GM19240 (cell line): ENCODE results near the gene HOXB3.
A peak's percentile ranks its signal among the peaks of the same experiment; 100 is the strongest.

Source experiments
- DNase-seq: peaks from one replicate; pipeline ENCODE4 v3.0.0; 2011; ENCODE audit warnings: low spot score; ENCODE audit not compliant: insufficient read length

The HOXB3 gene

DNA sequence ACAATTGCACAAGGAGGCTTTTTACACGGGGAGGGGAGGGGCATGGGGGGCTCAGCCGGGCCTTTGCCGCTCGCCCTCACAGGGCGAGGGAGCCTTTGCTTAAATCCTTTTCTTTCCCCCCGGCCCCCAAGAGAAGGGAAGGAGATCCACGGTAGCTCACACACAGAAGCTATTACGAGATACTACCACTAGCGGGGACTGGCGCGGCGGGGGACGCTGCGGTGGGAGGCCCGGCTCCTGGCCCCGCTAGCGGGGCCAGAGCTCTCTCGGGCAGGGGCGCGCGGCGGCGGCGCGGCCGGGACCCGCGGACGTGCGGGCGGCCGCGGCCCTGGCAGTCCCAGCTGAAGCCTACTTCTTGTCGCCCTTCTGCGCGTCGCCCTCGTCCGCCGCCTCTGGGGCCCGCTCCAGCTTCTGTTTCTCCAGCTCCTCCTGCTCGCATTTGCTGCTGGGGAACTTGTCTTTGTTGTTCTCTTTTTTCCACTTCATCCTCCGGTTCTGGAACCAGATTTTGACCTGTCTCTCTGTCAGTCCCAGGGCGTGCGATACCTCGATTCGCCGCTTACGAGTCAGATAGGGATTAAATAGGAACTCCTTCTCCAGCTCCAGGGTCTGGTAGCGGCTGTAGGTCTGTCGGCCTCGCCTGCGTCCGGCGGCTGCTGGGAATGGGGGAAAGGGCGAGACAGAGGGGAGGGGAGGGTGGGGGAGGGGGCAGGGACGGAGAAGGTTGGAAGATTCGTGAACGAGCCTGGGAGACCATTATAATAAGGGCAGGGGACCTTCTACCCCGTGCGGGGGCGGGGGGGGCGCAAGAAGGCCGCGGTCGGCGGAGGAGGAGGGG, 23.0 kb upstream of the HOXB3 start:
- DNase-seq = no peak

DNA sequence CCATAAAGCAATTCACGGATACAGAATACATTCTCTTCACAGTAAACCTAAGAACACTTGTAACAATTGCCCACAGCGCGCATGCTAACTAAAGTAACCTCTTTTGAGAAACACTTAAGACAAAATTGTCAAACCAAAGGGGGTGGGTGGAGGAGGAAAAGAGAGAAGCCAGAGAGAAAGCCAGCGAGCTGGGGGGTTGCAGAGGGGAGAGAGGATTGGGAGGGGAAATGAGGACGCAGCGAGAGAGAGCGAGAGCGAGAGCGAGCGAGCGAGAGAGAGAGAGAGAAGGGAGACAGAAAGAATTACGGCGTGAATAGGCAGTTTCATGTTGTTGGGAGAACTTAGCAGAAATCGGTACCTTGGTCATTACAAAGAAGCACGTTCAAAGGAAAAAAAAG, 22.4 kb upstream of the HOXB3 start:
- DNase-seq = no peak

DNA sequence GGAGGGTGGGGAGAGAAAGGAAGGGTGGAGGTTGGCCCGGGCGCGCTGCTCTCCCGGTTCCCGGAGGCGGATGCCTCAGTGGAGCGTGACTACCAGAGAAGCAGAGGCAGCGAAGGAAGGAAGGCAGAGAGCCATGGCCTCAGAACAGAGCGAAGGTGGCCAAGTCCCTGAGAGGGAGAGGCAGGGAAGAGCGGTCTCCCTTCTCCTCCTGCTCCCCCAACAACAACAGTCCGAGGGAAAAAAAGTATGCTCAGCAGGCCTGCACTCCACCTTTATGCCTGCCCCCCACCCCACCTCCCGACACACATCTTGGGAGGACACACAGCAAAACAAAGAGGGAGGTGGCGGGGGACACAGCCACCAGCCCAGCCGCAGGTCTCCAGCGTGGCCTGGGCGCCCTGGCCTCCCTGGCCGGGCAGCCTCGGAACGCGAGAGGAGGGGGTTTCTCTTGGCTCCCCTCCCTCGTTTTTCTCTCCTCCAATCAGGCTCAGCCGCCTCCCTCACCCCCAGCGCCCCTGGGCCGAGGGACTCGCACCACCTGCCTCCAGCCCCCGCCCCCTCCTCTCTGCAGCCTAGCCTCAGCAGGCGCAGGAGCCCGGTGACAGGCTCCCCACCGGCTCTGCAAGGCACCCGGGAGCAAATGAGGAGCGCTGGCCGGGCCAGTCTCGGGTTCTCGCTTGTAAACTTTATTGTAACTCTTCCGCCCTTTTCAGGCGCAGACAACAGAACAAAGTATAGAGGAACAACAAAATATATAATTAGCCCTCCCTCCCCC, 21.8 kb upstream of the HOXB3 start:
- DNase-seq = no peak

DNA sequence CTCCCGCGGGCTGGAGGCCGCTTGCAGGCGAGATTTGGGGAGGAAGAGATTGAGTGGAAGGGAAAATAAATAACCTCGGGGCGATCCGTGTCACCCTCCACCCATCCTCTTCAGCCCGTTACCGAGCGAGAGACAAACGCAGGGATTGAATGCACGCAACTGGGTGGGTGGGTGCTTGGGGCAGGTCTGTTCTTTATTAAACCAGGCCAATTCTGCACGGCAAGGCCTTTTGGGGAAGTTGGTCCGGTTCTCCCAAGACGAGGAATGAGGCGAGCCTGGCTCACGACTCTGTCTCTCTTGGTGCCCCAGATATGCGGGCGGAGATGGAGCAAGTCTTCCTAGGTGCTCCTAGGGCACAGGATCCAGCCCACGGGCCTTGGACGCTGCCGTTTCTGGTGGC, 21.2 kb upstream of the HOXB3 start:
- DNase-seq = no peak

DNA sequence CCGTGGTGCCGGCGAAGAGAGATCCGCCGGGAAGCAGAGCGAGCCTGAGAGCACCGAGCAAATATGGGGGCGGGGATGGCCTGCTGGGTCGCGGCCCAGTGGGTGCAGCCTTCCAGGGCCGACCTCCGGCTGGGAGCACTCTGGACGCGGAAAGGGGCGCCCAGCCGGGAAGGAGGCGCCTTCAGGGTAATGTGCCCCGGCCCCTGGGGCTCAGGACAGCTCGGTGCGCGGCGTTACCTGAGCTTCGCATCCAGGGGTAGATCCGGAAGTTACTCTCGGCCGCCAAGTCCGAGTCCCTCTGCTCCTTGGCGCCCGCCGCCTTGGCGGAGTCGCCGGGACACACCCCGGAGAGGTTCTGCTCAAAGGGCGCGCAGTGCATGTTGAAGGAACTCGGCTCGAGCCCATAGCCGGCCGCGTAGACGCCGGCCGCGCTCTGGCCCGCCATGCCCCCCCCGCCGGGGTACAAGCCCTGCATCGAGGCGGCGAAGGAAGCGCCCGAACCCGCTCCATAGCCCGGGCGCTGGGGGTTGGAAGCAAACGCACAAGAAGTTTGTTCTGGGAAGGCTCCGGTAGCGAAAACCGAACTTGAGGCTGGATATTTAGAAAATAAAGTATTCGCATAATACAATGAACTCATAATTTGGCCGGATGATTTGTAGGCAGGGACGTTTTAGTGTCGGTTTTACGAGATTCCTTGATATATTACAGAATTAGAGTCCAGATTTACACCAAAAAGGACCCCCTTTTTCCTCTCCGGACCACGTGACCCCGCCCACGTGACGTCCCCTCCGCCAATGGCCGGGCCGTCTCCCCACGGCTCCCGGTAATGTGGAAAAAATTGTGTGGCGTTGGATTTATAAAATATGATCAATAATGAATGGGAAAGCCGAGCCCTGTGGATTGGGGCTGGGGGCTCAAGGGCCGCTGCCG, 20.5 kb upstream of the HOXB3 start, which contains the start of gene HOXB7:
Gene HOXB7, minus strand, starts transcription at position 736 of the 930 bp plus-strand sequence. Its CDS starts 99 bp downstream, at position 637.
- DNase-seq = peak; percentile 75

DNA sequence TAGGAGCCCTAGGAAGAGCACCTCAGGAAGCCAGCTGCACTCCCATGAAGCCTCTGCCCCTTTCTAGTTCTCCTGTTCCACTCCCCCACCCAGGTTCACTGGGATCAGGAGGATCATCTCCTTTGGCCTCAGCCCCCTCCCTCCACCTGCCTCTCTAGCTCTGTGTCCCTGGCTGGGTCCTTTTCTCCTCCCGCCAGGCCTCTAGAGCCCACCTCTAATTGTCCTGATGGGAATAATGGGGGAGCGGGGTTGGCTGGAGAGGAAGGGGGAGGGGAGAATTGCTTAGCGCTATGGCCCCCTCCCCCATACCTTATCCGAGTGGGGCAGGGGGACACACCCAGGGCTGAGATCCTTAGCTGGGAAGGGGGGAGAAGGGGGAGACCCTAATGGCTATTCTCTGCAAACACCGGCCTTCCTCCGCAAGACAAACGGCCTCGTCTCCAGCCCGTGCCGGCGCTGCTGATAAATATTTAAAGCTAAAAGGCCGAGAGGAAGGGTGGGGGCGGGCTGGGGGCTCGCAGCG, 19.8 kb upstream of the HOXB3 start:
- DNase-seq = no peak

DNA sequence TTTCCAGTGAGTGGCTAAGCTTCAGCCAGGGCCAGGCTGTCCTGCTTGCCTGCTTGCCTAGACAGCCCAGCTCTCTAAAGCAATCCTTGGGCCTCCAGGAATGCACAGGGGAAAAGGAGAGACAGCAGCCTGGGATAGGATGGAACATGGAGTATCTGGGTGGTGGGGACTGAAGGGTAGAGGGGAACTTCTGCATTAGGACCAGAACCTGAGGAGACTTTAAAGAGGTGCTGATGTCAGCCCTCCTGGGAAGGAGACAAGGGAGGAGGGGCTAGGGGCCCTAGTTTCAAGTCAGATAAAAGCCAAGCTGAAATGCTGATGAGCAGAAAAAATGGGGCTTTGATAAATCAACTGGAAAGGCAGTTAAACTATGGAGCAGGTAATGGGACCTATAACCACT, 19.0 kb upstream of the HOXB3 start:
- no peak for DNase-seq

DNA sequence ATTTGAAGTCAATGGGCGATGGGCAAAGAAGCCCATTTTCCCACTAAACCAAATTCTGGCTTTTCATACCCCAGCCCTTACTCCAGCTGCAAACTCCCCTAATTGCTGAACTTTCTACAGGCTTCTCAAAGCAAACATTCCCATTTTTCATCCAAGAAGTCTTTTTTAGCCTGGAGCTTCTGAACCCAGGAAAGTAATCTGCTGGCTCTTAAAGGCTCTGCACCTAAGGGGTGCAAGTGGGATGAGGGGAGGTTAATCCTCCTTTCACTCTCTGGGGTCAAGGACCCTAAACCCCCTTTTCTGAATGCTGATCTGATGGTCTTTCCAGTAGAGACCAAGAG, 18.4 kb upstream of the HOXB3 start:
- DNase-seq = no peak

DNA sequence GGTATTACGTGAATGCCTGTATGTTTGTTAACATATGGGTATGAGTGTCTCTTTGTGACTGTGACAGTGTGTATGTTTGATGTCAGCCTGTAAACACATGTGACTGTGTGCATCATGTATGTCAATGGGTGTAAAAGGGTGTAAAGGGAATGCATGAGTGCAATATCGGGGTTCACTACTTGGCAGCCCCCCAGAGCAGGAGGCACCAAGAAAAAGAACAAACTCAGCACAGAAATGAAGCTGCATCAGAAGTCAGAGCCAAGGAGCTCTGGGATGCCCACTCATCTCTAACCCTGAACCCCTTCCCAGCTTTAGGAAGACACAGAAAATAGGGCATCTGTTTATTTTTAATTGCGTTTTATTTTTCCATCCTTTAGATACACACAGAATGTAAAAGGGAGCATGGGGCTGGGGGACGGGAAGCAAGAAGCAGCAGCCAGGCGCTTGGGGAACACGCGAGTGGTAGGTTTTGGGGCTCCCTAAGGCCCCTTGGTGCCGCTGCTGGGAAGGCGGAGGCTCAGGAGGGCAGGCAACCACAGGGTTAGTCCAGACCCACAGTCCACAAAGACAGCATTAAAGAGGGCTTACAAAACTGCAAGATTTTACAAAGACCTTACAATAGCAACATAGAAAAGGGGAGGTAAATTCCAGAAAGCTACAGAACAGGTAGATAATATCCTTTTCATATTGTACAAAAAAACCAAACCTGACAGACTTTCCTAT, 17.0 kb upstream of the HOXB3 start:
- no peak for DNase-seq

DNA sequence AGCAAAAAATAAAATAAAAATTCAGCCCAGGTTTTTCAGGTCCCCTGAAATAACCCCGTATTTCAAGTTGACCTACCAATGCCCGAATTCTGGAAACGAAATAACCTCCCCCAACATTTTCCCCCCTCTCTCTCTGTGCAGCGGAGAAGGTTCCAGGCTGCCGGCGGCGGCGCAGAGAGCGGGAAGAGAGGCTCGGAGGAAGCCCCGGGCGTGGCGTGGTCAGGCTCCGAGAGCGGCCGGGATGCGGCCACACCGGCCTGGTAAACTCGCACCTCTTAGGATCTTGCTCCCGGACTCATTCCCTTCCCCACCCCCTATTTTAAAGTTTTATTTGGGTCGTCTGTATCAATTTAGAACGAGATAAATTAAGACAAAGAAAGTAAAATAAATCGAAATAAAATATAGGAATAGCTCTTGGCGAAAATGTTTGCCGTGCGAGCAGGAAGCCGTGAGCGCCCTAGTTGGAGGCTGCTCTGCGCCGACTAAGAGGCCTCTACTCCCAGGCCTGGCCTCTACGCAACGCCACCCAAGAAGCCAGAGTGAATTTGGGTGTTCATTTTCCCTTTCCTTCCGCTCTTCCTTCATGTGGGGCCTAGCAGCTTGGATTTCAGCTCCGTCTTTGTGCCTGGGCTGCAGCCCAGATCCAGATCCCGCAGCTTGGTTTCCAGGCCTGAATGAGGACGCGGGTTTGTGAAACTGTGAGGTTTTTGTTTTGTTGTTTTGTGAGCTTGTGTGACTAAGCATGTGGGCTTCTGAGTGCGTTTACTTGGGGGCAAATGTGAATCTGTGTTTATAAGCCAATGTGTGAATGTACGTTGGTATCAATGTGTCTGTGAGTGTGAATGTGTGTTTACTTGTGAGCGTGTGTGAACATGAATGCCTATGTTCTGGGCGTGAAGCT, 16.2 kb upstream of the HOXB3 start:
- DNase-seq = no peak

DNA sequence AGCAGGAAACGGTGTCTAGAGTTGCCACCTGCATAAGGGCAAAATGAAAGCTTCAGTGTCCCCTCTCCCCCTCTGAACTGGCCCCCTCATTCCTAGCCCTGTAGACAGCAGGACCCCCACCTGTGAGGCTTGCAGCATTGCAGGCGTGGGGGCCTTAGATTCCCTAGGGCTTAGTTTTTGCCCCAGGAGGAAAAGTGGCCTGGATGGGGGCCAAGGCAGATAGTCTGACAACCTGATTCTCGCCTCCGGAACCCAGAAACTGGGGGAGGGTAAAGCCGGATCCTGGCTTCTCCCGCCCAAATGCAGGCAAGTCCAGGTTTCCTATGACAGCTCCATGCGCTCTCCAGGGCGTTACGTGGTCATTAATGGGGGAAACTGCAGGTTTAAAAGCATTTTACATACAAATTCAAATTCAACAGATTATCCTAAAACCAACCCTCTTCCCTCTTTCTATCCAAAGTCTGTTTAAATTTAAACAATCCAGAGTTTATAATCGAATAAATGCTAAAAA, 15.4 kb upstream of the HOXB3 start:
- no peak for DNase-seq

DNA sequence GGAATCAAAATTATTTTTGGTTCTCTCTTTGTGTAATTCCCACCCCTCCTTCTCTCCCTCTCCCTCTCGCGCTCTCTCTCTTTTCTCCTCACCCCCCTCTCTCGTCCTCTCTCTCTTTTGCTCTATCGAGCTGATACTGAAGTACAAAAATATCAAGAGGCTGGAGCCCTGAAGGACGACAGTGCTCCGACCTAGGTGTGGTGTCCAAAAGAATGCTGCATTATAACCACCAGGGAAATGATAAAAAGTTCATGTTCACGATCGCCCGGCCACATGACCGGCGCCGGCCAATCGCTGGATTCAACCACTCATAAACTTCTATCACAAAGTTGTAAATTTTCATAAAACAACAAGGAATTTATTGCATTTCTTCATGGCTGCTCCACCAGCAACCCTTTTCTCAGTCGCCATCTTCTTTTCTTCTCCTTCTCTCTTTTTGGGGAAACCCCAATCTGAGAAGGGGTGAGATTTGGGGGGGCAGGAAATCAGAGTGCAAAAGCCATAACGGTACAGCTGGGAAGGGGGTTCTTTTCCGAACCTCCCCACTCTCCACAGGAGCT, 14.8 kb upstream of the HOXB3 start, which contains the start of gene HOXB6:
Gene HOXB6, minus strand, starts transcription at position 217 of the 560 bp plus-strand sequence. CDS start 6,836 bp downstream, outside the sequence.
- DNase-seq = no peak

DNA sequence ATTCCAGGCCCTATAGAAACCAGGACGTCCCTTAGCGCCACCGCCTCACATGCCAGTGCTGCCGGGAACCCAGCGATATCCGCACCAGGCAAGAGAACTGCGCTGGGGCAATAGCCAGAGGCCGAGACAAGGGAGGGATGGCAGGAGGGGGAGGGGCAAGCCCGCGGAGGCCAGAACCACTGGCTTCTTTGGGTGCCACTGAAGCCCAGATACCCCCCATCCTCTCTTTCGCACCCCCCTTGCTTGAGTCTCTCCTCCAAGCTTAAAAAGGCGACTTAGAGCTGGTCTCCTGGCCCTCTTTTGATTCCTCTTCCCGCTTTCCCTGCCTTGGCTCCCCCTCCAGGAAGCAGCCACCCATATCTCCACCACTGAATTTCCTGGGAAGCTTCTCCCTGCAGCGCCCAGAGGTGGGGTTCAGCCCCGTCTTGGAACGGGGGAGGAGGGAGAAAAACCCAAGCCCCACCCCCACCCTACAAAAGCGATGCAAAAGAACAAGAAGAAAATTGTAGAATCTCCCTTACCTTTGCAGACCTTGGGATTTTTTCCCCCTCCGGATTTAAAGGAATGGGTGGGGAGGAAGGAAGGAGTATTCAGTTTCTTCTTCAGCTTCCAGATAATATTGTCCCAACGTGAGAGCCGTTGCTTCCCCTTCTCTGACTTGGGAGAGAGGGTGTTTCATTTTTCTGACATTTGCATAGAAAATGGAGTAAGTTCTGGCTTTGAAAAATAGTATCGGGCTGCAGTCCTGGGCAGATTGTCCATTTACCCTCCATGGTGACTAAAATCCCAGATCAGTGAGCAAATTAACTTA, 14.1 kb upstream of the HOXB3 start:
- DNase-seq = no peak

DNA sequence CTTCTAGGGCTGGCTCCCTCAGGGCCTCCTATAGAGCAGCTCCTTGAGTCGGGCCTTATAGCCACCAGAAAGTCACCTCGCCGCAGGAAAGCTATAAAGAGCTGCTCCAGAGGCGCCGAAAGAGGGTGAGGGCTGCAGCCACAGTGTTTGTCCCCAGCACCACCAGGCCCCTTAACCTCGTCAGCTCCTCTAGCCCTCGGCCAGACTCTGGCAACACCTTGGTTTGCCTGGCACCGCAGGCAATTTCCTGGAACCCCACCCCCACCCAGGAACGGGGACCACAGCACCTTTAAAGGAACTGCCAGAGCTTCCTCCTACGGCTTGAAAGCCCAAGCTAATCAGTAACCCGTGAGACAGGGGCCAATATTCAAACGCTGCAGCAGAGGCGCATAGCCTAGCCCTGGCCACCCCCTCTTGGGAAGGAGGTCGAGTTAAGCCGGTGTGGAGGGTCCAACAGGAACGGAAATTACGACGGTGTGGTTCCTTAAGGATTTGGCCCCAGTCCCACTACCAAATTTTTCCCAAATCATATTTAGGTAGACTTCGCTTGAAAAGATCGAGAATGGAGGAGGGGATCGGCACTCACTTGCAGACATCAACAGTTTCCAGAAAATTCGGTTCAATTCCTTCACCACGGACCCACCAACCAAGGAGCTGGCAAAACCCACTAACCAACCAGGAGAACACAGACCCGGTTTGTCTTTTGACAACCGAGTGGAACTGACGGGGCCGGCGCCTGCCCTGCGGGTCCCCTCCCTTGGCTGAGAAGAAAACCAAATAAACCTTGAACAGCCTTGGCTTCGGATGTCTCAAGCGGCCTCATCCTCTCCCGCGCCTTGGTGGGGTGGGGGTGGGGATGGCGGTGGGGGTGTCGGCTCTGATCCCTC, 11.7 kb upstream of the HOXB3 start:
- no peak for DNase-seq

DNA sequence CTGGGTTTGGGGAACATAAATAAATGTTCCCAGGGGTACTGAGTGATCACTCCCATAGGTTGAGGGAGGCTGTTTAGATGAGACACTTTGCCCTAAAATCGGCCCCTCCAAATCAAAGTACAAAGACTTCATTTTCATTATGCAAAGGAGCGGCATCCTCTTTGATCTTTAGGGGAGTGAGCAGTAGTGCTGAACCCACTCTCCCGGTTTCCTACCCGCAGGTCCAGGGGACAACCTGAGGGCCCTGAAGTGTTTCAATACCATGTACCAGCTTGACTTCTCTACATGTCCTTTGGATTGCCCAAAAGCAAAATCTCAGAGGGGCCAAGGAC, 11.1 kb upstream of the HOXB3 start:
- no peak for DNase-seq

DNA sequence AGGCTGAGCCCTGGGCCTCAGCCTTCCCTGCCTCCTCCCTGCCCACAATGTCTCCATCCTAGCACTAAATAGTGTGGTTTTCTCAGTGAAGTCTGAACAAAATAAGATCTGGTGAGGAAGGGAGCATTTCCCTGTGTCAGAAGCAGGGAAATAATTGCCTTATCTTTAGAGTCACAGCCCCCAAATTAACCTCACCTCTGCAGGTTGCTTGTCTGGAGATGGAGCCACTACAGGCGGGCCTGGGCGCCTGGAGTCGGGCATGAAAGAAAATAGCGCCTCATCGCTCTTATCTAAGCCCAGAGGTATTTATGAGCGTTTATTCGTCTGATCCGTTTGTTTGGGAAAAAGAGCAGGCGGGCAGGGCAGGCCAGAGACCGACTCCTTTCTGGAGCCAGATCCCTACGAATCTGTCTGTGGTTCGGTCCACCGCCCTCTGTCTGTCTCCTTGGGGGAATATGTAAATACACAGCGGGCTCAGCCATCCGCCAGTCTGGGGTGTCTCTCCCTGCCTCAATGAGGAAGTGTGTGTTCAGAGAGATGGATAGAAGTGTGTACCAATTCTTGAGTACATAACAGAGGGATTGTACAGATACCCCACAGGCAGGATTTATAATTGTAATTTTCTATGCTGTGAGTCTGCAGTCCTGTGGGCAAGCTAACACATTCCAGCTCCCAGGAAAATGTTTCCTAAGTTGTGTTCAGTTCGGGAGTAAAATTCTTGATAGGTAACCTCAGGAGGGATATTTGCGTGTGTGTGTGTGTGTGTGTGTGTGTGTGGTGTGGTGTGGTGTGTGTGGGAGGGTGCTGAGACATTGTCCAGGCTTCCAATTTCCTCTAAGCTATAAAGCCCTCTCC, 10.4 kb upstream of the HOXB3 start:
- DNase-seq = no peak
